ENCODE data around the gene NFKBIE. TPM values are rescaled to one million over a fixed set of nuclear protein-coding genes. Genes with fewer than 3 reads are reported as not detected.

Gene NFKBIE
- total and polyA plus RNA-seq, 9 of the 15 experiments (the other 6 are each of a cell fraction or from before 2014, with no cell fraction given), result 2.1 to 16.4 (median 11.7) TPM

DNA sequence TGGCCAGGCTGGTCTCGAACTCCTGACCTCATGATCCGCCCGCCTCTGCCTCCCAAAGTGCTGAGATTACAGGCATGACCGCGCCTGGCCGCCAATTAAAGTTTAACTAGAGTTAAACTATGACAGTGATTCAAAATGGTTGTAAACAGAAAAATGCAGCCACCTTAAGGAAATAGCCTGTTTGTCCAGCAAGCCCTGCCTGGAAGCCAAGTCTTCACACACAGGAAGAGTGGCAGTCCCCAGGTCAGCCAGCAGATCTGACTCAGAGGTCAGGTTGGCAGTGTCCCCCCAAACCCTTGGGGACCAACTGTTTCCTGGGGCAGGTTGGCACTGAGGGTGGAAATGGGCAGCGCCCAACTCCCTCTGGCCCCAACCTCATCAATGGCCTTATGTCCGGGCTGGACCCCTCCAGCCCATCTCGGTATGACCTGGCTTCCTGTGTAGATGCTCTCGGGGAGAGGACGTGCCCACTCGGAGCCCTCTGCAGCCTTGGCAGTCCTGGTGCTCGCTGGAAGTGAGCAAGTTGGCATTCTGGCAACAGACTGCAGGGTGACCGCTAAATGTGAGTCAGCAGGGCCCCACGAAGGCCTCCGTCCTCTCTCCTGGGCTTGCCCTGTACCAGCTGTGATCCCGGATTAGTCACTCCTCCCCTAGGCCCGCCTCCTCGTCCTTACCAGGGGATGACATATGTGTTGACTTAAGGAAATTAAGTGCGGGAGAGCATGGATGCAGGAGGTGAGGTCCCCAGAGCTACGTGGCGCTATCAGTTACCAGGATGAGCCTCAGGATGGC lies 28.1 kb downstream of the NFKBIE start (continued):
- TF ChIP-seq, protein P1, sequence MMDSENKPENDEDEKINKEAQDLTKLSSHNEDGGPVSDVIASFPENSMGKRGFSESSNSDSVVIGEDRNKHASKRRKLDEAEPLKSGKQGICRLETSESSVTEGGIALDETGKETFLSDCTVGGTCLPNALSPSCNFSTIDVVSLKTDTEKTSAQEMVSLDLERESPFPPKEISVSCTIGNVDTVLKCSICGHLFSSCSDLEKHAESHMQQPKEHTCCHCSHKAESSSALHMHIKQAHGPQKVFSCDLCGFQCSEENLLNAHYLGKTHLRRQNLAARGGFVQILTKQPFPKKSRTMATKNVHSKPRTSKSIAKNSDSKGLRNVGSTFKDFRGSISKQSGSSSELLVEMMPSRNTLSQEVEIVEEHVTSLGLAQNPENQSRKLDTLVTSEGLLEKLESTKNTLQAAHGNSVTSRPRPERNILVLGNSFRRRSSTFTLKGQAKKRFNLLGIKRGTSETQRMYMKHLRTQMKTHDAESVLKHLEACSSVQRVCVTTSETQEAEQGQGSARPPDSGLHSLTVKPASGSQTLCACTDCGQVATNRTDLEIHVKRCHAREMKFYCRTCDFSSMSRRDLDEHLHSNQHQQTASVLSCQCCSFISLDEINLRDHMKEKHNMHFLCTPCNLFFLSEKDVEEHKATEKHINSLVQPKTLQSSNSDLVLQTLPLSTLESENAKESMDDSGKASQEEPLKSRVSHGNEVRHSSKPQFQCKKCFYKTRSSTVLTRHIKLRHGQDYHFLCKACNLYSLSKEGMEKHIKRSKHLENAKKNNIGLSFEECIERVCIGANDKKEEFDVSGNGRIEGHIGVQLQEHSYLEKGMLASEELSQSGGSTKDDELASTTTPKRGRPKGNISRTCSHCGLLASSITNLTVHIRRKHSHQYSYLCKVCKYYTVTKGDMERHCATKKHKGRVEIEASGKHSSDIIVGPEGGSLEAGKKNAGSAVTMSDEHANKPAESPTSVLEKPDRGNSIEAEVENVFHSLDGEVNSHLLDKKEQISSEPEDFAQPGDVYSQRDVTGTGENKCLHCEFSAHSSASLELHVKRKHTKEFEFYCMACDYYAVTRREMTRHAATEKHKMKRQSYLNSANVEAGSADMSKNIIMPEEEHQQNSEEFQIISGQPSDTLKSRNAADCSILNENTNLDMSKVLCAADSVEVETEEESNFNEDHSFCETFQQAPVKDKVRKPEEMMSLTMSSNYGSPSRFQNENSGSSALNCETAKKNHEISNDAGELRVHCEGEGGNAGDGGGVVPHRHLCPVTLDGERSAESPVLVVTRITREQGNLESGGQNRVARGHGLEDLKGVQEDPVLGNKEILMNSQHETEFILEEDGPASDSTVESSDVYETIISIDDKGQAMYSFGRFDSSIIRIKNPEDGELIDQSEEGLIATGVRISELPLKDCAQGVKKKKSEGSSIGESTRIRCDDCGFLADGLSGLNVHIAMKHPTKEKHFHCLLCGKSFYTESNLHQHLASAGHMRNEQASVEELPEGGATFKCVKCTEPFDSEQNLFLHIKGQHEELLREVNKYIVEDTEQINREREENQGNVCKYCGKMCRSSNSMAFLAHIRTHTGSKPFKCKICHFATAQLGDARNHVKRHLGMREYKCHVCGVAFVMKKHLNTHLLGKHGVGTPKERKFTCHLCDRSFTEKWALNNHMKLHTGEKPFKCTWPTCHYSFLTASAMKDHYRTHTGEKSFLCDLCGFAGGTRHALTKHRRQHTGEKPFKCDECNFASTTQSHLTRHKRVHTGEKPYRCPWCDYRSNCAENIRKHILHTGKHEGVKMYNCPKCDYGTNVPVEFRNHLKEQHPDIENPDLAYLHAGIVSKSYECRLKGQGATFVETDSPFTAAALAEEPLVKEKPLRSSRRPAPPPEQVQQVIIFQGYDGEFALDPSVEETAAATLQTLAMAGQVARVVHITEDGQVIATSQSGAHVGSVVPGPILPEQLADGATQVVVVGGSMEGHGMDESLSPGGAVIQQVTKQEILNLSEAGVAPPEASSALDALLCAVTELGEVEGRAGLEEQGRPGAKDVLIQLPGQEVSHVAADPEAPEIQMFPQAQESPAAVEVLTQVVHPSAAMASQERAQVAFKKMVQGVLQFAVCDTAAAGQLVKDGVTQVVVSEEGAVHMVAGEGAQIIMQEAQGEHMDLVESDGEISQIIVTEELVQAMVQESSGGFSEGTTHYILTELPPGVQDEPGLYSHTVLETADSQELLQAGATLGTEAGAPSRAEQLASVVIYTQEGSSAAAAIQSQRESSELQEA (IDR thresholded peaks at IDR 0.05; ENCODE audit: low read depth), result peak; percentile 53; the same call in 1 of the 2 replicates
- TF ChIP-seq, protein P2, sequence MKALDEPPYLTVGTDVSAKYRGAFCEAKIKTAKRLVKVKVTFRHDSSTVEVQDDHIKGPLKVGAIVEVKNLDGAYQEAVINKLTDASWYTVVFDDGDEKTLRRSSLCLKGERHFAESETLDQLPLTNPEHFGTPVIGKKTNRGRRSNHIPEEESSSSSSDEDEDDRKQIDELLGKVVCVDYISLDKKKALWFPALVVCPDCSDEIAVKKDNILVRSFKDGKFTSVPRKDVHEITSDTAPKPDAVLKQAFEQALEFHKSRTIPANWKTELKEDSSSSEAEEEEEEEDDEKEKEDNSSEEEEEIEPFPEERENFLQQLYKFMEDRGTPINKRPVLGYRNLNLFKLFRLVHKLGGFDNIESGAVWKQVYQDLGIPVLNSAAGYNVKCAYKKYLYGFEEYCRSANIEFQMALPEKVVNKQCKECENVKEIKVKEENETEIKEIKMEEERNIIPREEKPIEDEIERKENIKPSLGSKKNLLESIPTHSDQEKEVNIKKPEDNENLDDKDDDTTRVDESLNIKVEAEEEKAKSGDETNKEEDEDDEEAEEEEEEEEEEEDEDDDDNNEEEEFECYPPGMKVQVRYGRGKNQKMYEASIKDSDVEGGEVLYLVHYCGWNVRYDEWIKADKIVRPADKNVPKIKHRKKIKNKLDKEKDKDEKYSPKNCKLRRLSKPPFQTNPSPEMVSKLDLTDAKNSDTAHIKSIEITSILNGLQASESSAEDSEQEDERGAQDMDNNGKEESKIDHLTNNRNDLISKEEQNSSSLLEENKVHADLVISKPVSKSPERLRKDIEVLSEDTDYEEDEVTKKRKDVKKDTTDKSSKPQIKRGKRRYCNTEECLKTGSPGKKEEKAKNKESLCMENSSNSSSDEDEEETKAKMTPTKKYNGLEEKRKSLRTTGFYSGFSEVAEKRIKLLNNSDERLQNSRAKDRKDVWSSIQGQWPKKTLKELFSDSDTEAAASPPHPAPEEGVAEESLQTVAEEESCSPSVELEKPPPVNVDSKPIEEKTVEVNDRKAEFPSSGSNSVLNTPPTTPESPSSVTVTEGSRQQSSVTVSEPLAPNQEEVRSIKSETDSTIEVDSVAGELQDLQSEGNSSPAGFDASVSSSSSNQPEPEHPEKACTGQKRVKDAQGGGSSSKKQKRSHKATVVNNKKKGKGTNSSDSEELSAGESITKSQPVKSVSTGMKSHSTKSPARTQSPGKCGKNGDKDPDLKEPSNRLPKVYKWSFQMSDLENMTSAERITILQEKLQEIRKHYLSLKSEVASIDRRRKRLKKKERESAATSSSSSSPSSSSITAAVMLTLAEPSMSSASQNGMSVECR (CRISPR knock-in tag; IDR thresholded peaks at IDR 0.05), result no peak; the same call in 1 of the 2 replicates
- TF ChIP-seq TEAD1 (CRISPR knock-in tag; IDR thresholded peaks at IDR 0.05), result no peak
- no peak for TF ChIP-seq NUFIP1 (IDR thresholded peaks at IDR 0.05; ENCODE audit: partially characterized antibody)
- TF ChIP-seq ZNF589 (CRISPR knock-in tag; IDR thresholded peaks at IDR 0.05; ENCODE audit: low read depth), result no peak
- TF ChIP-seq NFE2 (IDR thresholded peaks at IDR 0.05; ENCODE audit: low read depth), result peak; percentile 42
- peak; percentile 20; the same call in 1 of the 2 replicates for TF ChIP-seq STAG1 (CRISPR knock-in tag; IDR thresholded peaks at IDR 0.05; ENCODE audit: borderline replicate concordance)
- TF ChIP-seq RCOR1 (IDR thresholded peaks at IDR 0.05; ENCODE audit: borderline replicate concordance in 1 of 2, low read depth in 2 of 2, low read length in 2 of 2), result peak in 1 of 2 experiments; percentile 36; a peak in 1 of 4 replicates
- TF ChIP-seq GABPB1 (CRISPR knock-in tag; IDR thresholded peaks at IDR 0.05), result no peak
- TF ChIP-seq GATAD2A (IDR thresholded peaks at IDR 0.05), result peak; percentile 49; the same call in 1 of the 2 replicates
- no peak for TF ChIP-seq EWSR1 (IDR thresholded peaks at IDR 0.05; ENCODE audit: borderline replicate concordance, low read depth, partially characterized antibody)
- TF ChIP-seq SIN3A (IDR thresholded peaks at IDR 0.05; ENCODE audit: borderline replicate concordance in 2 of 2, control insufficient read depth in 1 of 2, low read depth in 2 of 2, low read length in 2 of 2), result peak in 1 of 2 experiments; percentile 51; a peak in 2 of 4 replicates
- TF ChIP-seq ERF (CRISPR knock-in tag; IDR thresholded peaks at IDR 0.05), result 0 out of 2 replicates have a peak, but pooled peaks have one; percentile 13
- TF ChIP-seq SMARCA4 (IDR thresholded peaks at IDR 0.05), result peak; percentile 46; the same call in 1 of the 2 replicates
